Thoracic aorta (tissue), 2 donors: Measurements from ENCODE around the gene MORC4. TPM values are rescaled to one million over a fixed set of nuclear protein-coding genes. Genes with fewer than 3 reads are reported as not detected.

Source experiments
- ATAC-seq: fragments of 150-250 bp; one replicate; pipeline ENCODE4 v1.8.0; 2017; ENCODE audit warnings: low read depth; ENCODE audit not compliant: insufficient number of reproducible peaks, low FRiP score
- DNase-seq: peaks from one replicate; pipeline ENCODE4 v3.0.0-alpha.2; 2020; ENCODE audit warnings: low spot score
- H3K27ac ChIP-seq, 2 donors: fragments of 200-600 bp; sonication (generic); 1 replicate in 1 of 2; 2 replicates in 1 of 2; pipeline ENCODE4 v1.5.1; 2016; ENCODE audit warnings: mild to moderate bottlenecking in 2 of 2, moderate library complexity in 2 of 2
- H3K27me3 ChIP-seq: fragments of 200-600 bp; sonication (generic); replicated peaks from 2 replicates; pipeline ENCODE4 v1.6.0; 2016; ENCODE audit warnings: mild to moderate bottlenecking; ENCODE audit not compliant: insufficient read depth
- H3K36me3 ChIP-seq: fragments of 200-600 bp; sonication (generic); one replicate; pipeline ENCODE4 v1.5.1; 2016
- H3K4me1 ChIP-seq, 2 donors: fragments of 200-600 bp; sonication (generic); 1 replicate in 1 of 2; 2 replicates in 1 of 2; pipeline versions ENCODE4 v1.5.1 to v1.6.0; 2016; ENCODE audit warnings: low read depth in 2 of 2, mild to moderate bottlenecking in 1 of 2; ENCODE audit not compliant: control insufficient read depth in 1 of 2
- H3K4me3 ChIP-seq: fragments of 200-600 bp; sonication (generic); 2 replicates; pipeline ENCODE4 v1.5.1; 2016; ENCODE audit warnings: mild to moderate bottlenecking
- H3K9me3 ChIP-seq: fragments of 200-600 bp; sonication (generic); 2 replicates; pipeline ENCODE4 v1.5.1; 2016
- CTCF ChIP-seq: fragments of 200-600 bp; sonication (generic); IDR thresholded peaks from one replicate; pipeline ENCODE4 v1.5.1; 2019; ENCODE audit warnings: antibody characterized with exemption
- total RNA-seq, 2 donors: library from RNA; depleted of rRNA; stranded (reverse); fragments of >200 nt; gene quantifications; one replicate each; pipeline versions ENCODE4 v1.1.0 to v1.2.3, GENCODE V29; 2016

The MORC4 gene
- total RNA-seq, 2 donors from 2014 or later, result 10.4 to 28.4 TPM

- Histone ChIP-seq H3K27me3 (no peaks in the 10 kb centered on the region), H3K9me3 (no peaks in the 10 kb centered on the region), H3K4me1 (no peaks in the 10 kb centered on the region), H3K4me3 (no peak overlapping the region), H3K27ac (no peak overlapping the region), H3K36me3 (no peaks in the 10 kb centered on the region)
- no peak for ATAC-seq
- TF ChIP-seq CTCF, result no peak
- DNase-seq, result no peak
Observed at GRCh38 chrX:107008034-107008433, 8.0 kb upstream of the MORC4 start.

- Histone ChIP-seq H3K27ac (peak overlapping the region; percentile 38 to 55), H3K4me1 (peaks cover 0 to 6% of the 10 kb centered on the region in 2 donors), H3K36me3 (no peaks in the 10 kb centered on the region), H3K4me3 (peak overlapping the region; percentile 82), H3K27me3 (no peaks in the 10 kb centered on the region), H3K9me3 (no peaks in the 10 kb centered on the region)
- peak; percentile 32 for TF ChIP-seq CTCF
- peak; percentile 12 for ATAC-seq
- no peak for DNase-seq
Observed at GRCh38 chrX:106999002-106999975, 723 bp downstream of the MORC4 start.

- Histone ChIP-seq H3K27ac (no peak overlapping the region), H3K36me3 (no peaks in the 10 kb centered on the region), H3K9me3 (no peaks in the 10 kb centered on the region), H3K4me1 (peaks cover 0 to 6% of the 10 kb centered on the region in 2 donors), H3K27me3 (no peaks in the 10 kb centered on the region), H3K4me3 (no peak overlapping the region)
- no peak for ATAC-seq
- TF ChIP-seq CTCF, result no peak
- DNase-seq, result no peak
Observed at GRCh38 chrX:106997611-106998010, 2.4 kb downstream of the MORC4 start.

GRCh38 chrX:106995678-106996077 is 4.3 kb downstream of the MORC4 start:
- no peak for ATAC-seq

More at GRCh38 chrX:106995678-106996077, 4.3 kb downstream of the MORC4 start:
- H3K27me3 ChIP-seq, result no peaks in the 10 kb centered on the region
- H3K27ac ChIP-seq, result no peak overlapping the region
- H3K4me1 ChIP-seq, result peaks cover 0 to 6% of the 10 kb centered on the region in 2 donors
- TF ChIP-seq CTCF, result no peak
- no peaks in the 10 kb centered on the region for H3K36me3 ChIP-seq
- no peaks in the 10 kb centered on the region for H3K9me3 ChIP-seq
- DNase-seq, result no peak
- H3K4me3 ChIP-seq, result no peak overlapping the region
